H9 (cell line): Measurements from ENCODE around the gene LENG9. TPM values are rescaled to one million over a fixed set of nuclear protein-coding genes. Genes with fewer than 3 reads are reported as not detected.

Experiments used
- DNase-seq: peaks from one replicate; pipeline ENCODE4 v3.0.0-alpha.2; 2017
- H2AFZ ChIP-seq: one replicate; pipeline ENCODE4 v1.6.1; 2013; ENCODE audit warnings: mild to moderate bottlenecking, low read length, control low read depth, moderate library complexity
- H2AK5ac ChIP-seq: 2 replicates; pipeline ENCODE4 v1.6.1; 2013; ENCODE audit warnings: low read length, control low read depth, mixed read lengths; ENCODE audit not compliant: insufficient read length
- H2BK120ac ChIP-seq: one replicate; pipeline ENCODE4 v1.6.1; 2013; ENCODE audit warnings: low read depth, mild to moderate bottlenecking, low read length, control low read depth, inconsistent platforms; ENCODE audit not compliant: poor library complexity, severe bottlenecking
- H2BK12ac ChIP-seq: 2 replicates; pipeline ENCODE4 v1.6.1; 2013; ENCODE audit warnings: low read length, control low read depth, mixed read lengths, low read depth; ENCODE audit not compliant: insufficient read length
- H2BK15ac ChIP-seq: 2 replicates; pipeline ENCODE4 v1.6.1; 2013; ENCODE audit warnings: low read depth, low read length, control low read depth
- H2BK20ac ChIP-seq: one replicate; pipeline ENCODE4 v1.6.1; 2013; ENCODE audit warnings: low read depth, mild to moderate bottlenecking, low read length, control low read depth, inconsistent platforms; ENCODE audit not compliant: poor library complexity, severe bottlenecking
- H2BK5ac ChIP-seq: 2 replicates; pipeline ENCODE4 v1.6.1; 2013; ENCODE audit warnings: low read length, control low read depth, mixed read lengths; ENCODE audit not compliant: insufficient read length
- H3K14ac ChIP-seq: 2 replicates; pipeline ENCODE4 v1.6.1; 2013; ENCODE audit warnings: low read length, control low read depth; ENCODE audit not compliant: insufficient read depth
- H3K18ac ChIP-seq: 2 replicates; pipeline ENCODE4 v1.6.1; 2013; ENCODE audit warnings: low read depth, mild to moderate bottlenecking, mixed read lengths, low read length, control low read depth; ENCODE audit not compliant: insufficient read length
- H3K23ac ChIP-seq: 2 replicates; pipeline ENCODE4 v1.6.1; 2013; ENCODE audit warnings: low read length, control low read depth, mixed read lengths, low read depth; ENCODE audit not compliant: insufficient read length
- H3K23me2 ChIP-seq: 2 replicates; pipeline ENCODE4 v1.6.1; 2013; ENCODE audit warnings: low read depth, mild to moderate bottlenecking, mixed read lengths, low read length, control low read depth; ENCODE audit not compliant: insufficient read length, poor library complexity, severe bottlenecking
- H3K27ac ChIP-seq: 2 replicates; pipeline ENCODE4 v1.5.1; 2013; ENCODE audit warnings: low read length, control low read depth, mixed read lengths, low read depth; ENCODE audit not compliant: insufficient read length
- H3K27me3 ChIP-seq: 2 replicates; pipeline ENCODE4 v1.6.1; 2013; ENCODE audit warnings: low read length, control low read depth, inconsistent platforms; ENCODE audit not compliant: insufficient read depth
- H3K4ac ChIP-seq: 2 replicates; pipeline ENCODE4 v1.6.1; 2013; ENCODE audit warnings: low read depth, mild to moderate bottlenecking, control low read depth, inconsistent platforms, low read length, moderate library complexity
- H3K4me1 ChIP-seq: 2 replicates; pipeline ENCODE4 v1.6.1; 2013; ENCODE audit warnings: low read length, control low read depth, inconsistent platforms; ENCODE audit not compliant: insufficient read depth
- H3K4me2 ChIP-seq: 2 replicates; pipeline ENCODE4 v1.6.1; 2013; ENCODE audit warnings: low read length, control low read depth, mixed read lengths; ENCODE audit not compliant: insufficient read length, insufficient read depth
- H3K56ac ChIP-seq: 2 replicates; pipeline ENCODE4 v1.6.1; 2013; ENCODE audit warnings: low read depth, mild to moderate bottlenecking, mixed read lengths, low read length, control low read depth; ENCODE audit not compliant: insufficient read length
- H3K79me1 ChIP-seq: 2 replicates; pipeline ENCODE4 v1.6.1; 2013; ENCODE audit warnings: low read depth, mild to moderate bottlenecking, moderate library complexity, low read length, control low read depth, inconsistent platforms; ENCODE audit not compliant: insufficient read depth, poor library complexity, severe bottlenecking
- H3K79me2 ChIP-seq: 2 replicates; pipeline ENCODE4 v1.6.1; 2013; ENCODE audit warnings: low read length, control low read depth, inconsistent platforms; ENCODE audit not compliant: insufficient read depth
- H3K9ac ChIP-seq: 2 replicates; pipeline ENCODE4 v1.6.1; 2013; ENCODE audit warnings: low read length, control low read depth, mixed read lengths; ENCODE audit not compliant: insufficient read length; ENCODE audit errors: extremely low read depth
- H3K9me3 ChIP-seq: one replicate; pipeline ENCODE4 v1.6.1; 2013; ENCODE audit warnings: low read depth, low read length, inconsistent platforms; ENCODE audit not compliant: control insufficient read depth
- H3T11ph ChIP-seq: one replicate; pipeline ENCODE4 v1.6.1; 2013; ENCODE audit warnings: mild to moderate bottlenecking, low read length, control low read depth, inconsistent platforms
- H4K20me1 ChIP-seq: one replicate; pipeline ENCODE4 v1.6.1; 2013; ENCODE audit not compliant: control insufficient read depth, insufficient read length, insufficient read depth
- H4K5ac ChIP-seq: 2 replicates; pipeline ENCODE4 v1.6.1; 2013; ENCODE audit warnings: low read depth, mild to moderate bottlenecking, mixed read lengths, low read length, control low read depth; ENCODE audit not compliant: insufficient read length
- H4K8ac ChIP-seq: replicated peaks from 2 replicates; pipeline ENCODE4 v1.6.1; 2013; ENCODE audit warnings: low read length, control low read depth, mixed read lengths, low read depth; ENCODE audit not compliant: insufficient read length
- H4K91ac ChIP-seq: 2 replicates; pipeline ENCODE4 v1.6.1; 2013; ENCODE audit warnings: low read depth, mild to moderate bottlenecking, moderate library complexity, mixed read lengths, low read length, control low read depth; ENCODE audit not compliant: insufficient read length
- H3K27ac Mint-ChIP-seq, 3 experiments: 2 replicates in 2 of 3; 3 replicates in 1 of 3; pipeline ENCODE4 v1.8.0; 2020 to 2021; ENCODE audit warnings: mixed read lengths in 3 of 3, mild to moderate bottlenecking in 1 of 3, moderate library complexity in 1 of 3
- H3K27me3 Mint-ChIP-seq: 2 replicates; pipeline ENCODE4 v1.8.0; 2021; ENCODE audit warnings: low read depth, mild to moderate bottlenecking, moderate library complexity, mixed read lengths
- H3K36me3 Mint-ChIP-seq, 3 experiments: 2 replicates in 2 of 3; 3 replicates in 1 of 3; pipeline ENCODE4 v1.8.0; 2020 to 2021; ENCODE audit warnings: low read depth in 3 of 3, mixed read lengths in 3 of 3; ENCODE audit not compliant: insufficient read depth in 1 of 3
- H3K4me1 Mint-ChIP-seq, 2 experiments: 2 replicates each; pipeline ENCODE4 v1.8.0; 2020; ENCODE audit warnings: mixed read lengths in 2 of 2
- H3K4me3 Mint-ChIP-seq, 2 experiments: 2 replicates in 1 of 2; 3 replicates in 1 of 2; pipeline ENCODE4 v1.8.0; 2020 to 2021; ENCODE audit warnings: mild to moderate bottlenecking in 2 of 2, mixed read lengths in 2 of 2, moderate library complexity in 1 of 2
- H3K9me3 Mint-ChIP-seq, 2 experiments: 2 replicates in 1 of 2; 3 replicates in 1 of 2; pipeline ENCODE4 v1.8.0; 2020; ENCODE audit warnings: mild to moderate bottlenecking in 2 of 2, mixed read lengths in 2 of 2, moderate library complexity in 1 of 2
- CTCF ChIP-seq: fragments of 200-600 bp; sonication (generic); conservative IDR thresholded peaks from 3 replicates; pipeline ENCODE4 v1.8.0; 2021; ENCODE audit warnings: antibody characterized with exemption, mild to moderate bottlenecking
- WGBS: extraction: QIAGEN DNeasy Blood & Tissue Kit; methylation state at CpG from one replicate; pipeline ENCODE4 v1.1.7; 2013; ENCODE audit warnings: missing lambda C conversion rate, low lambda C conversion rate, mixed read lengths; ENCODE audit not compliant: insufficient read length; ENCODE audit errors: extremely low coverage; 5-methylcytosine and 5-hydroxymethylcytosine counted together
- total RNA-seq: library from RNA; stranded (reverse); gene quantifications from 2 replicates; pipeline ENCODE4 v1.2.1, GENCODE V29; 2021

LENG9 gene
- total RNA-seq, 1 experiment from 2014 or later: 3.8 TPM

- H4K91ac ChIP-seq: no peak overlapping the region
- peak overlapping the region in 2 of 3 experiments; percentile 22 to 66; a peak in 3 of 7 replicates for H3K27ac Mint-ChIP-seq
- no peak for TF ChIP-seq CTCF
- WGBS: no CpG with 5 or more reads among the region's 17 CpGs
- peaks cover 0 to 3% of the 10 kb centered on the region in 2 experiments; a peak in 1 of 5 replicates for H3K9me3 Mint-ChIP-seq
- peaks cover 75% of the 10 kb centered on the region for H3K27me3 Mint-ChIP-seq
- no peaks in the 10 kb centered on the region for H4K20me1 ChIP-seq
- H4K8ac ChIP-seq: no peak overlapping the region
- H2AFZ ChIP-seq: no peak overlapping the region
- no peak overlapping the region for H3T11ph ChIP-seq
- H2BK5ac ChIP-seq: no peak overlapping the region
- no peak overlapping the region for H3K4me2 ChIP-seq
- no peak overlapping the region for H2BK12ac ChIP-seq
- H3K9ac ChIP-seq: no peak overlapping the region
- no peak overlapping the region for H3K18ac ChIP-seq
- peaks cover 26 to 41% of the 10 kb centered on the region in 2 experiments for H3K4me1 Mint-ChIP-seq
- no peak for DNase-seq
- no peak overlapping the region for H3K23ac ChIP-seq
- H3K79me1 ChIP-seq: no peaks in the 10 kb centered on the region
- H3K27ac ChIP-seq: no peak overlapping the region
- H3K9me3 ChIP-seq: no peaks in the 10 kb centered on the region
- no peak overlapping the region for H3K56ac ChIP-seq
- no peaks in the 10 kb centered on the region; the same call in 1 of the 2 replicates for H3K4me1 ChIP-seq
- H2BK120ac ChIP-seq: no peak overlapping the region
- H3K14ac ChIP-seq: no peak overlapping the region; the same call in 1 of the 2 replicates
- H2BK15ac ChIP-seq: no peak overlapping the region
- no peaks in the 10 kb centered on the region for H3K79me2 ChIP-seq
- H2BK20ac ChIP-seq: no peak overlapping the region
- peaks cover 3% of the 10 kb centered on the region for H3K23me2 ChIP-seq
- no peak overlapping the region for H4K5ac ChIP-seq
- no peaks in the 10 kb centered on the region; the same call in 1 of the 2 replicates for H3K27me3 ChIP-seq
- peaks cover 21 to 49% (median 47%) of the 10 kb centered on the region in 3 experiments; a peak in 6 of 7 replicates for H3K36me3 Mint-ChIP-seq
- no peak overlapping the region for H3K4me3 Mint-ChIP-seq
- H3K4ac ChIP-seq: no peak overlapping the region
- H2AK5ac ChIP-seq: no peak overlapping the region
Measured at GRCh38 chr19:54426291-54426931, 37.2 kb downstream of the LENG9 start.
